Measurements from ENCODE around the gene ZFYVE26.
"Not testable (repeated sequence)": the region's sequence is repeated elsewhere in the genome, so short reads cannot be mapped to it uniquely, and the experiment has no call there.

ZFYVE26 gene

GRCh38 chr14:67729072-67729885 is 87.1 kb downstream of the ZFYVE26 start:
- Histone ChIP-seq H3K9ac (ENCODE audit: insufficient read length, low read depth) (no peak overlapping the region), H3K4me3 (ENCODE audit: insufficient read length, low read depth) (no peak overlapping the region), H3K9me3 (ENCODE audit: insufficient read depth, low read length) (no peaks in the 10 kb centered on the region), H3K27me3 (ENCODE audit: insufficient read depth, insufficient read length) (no peaks in the 10 kb centered on the region), H3K36me3 (ENCODE audit: insufficient read depth, insufficient read length, low read length) (no peaks in the 10 kb centered on the region), H3K4me1 (ENCODE audit: insufficient read depth, insufficient read length) (peaks cover 2% of the 10 kb centered on the region)
- no peak for TF ChIP-seq YY1 (IDR thresholded peaks at IDR 0.05; ENCODE audit: insufficient read depth, insufficient read length)
- no peak for TF ChIP-seq SUZ12 (IDR thresholded peaks at IDR 0.05; ENCODE audit: extremely low read depth, insufficient read depth, insufficient read length)
- TF ChIP-seq ZNF274 (IDR thresholded peaks at IDR 0.05; ENCODE audit: low read depth, low read length) = no peak
- DNase-seq (ENCODE audit: low read depth, low spot score) = no peak

- Histone ChIP-seq H3K36me3 (ENCODE audit: insufficient read depth, insufficient read length, low read length) (no peaks in the 10 kb centered on the region), H3K9me3 (ENCODE audit: insufficient read depth, low read length) (no peaks in the 10 kb centered on the region), H3K27me3 (ENCODE audit: insufficient read depth, insufficient read length) (no peaks in the 10 kb centered on the region), H3K9ac (ENCODE audit: insufficient read length, low read depth) (no peak overlapping the region), H3K4me3 (ENCODE audit: insufficient read length, low read depth) (no peak overlapping the region), H3K4me1 (ENCODE audit: insufficient read depth, insufficient read length) (peaks cover 2% of the 10 kb centered on the region)
- no peak for DNase-seq (ENCODE audit: low read depth, low spot score)
- TF ChIP-seq SUZ12 (IDR thresholded peaks at IDR 0.05; ENCODE audit: extremely low read depth, insufficient read depth, insufficient read length) (no peak), YY1 (IDR thresholded peaks at IDR 0.05; ENCODE audit: insufficient read depth, insufficient read length) (no peak), ZNF274 (IDR thresholded peaks at IDR 0.05; ENCODE audit: low read depth, low read length) (no peak)
These were observed 88.1 kb downstream of the ZFYVE26 start for GRCh38 chr14:67728258-67728657.

- no peaks in the 10 kb centered on the region for H3K9me3 ChIP-seq (ENCODE audit: insufficient read depth, low read length)
- H3K27me3 ChIP-seq (ENCODE audit: insufficient read depth, insufficient read length) = no peaks in the 10 kb centered on the region
- no peak overlapping the region for H3K9ac ChIP-seq (ENCODE audit: insufficient read length, low read depth)
- DNase-seq (ENCODE audit: low read depth, low spot score) = no peak
- TF ChIP-seq ZNF274 (IDR thresholded peaks at IDR 0.05; ENCODE audit: low read depth, low read length) (no peak), SUZ12 (IDR thresholded peaks at IDR 0.05; ENCODE audit: extremely low read depth, insufficient read depth, insufficient read length) (no peak), YY1 (IDR thresholded peaks at IDR 0.05; ENCODE audit: insufficient read depth, insufficient read length) (no peak)
- H3K4me3 ChIP-seq (ENCODE audit: insufficient read length, low read depth) = no peak overlapping the region
- H3K36me3 ChIP-seq (ENCODE audit: insufficient read depth, insufficient read length, low read length) = no peaks in the 10 kb centered on the region
- peaks cover 2% of the 10 kb centered on the region for H3K4me1 ChIP-seq (ENCODE audit: insufficient read depth, insufficient read length)
These were observed 89.0 kb downstream of the ZFYVE26 start for GRCh38 chr14:67727361-67727760.

- Histone ChIP-seq H3K9me3 (ENCODE audit: insufficient read depth, low read length) (no peaks in the 10 kb centered on the region), H3K4me1 (ENCODE audit: insufficient read depth, insufficient read length) (peaks cover 2% of the 10 kb centered on the region), H3K27me3 (ENCODE audit: insufficient read depth, insufficient read length) (no peaks in the 10 kb centered on the region), H3K9ac (ENCODE audit: insufficient read length, low read depth) (no peak overlapping the region), H3K36me3 (ENCODE audit: insufficient read depth, insufficient read length, low read length) (no peaks in the 10 kb centered on the region), H3K4me3 (ENCODE audit: insufficient read length, low read depth) (no peak overlapping the region)
- DNase-seq (ENCODE audit: low read depth, low spot score) = no peak
- TF ChIP-seq YY1 (IDR thresholded peaks at IDR 0.05; ENCODE audit: insufficient read depth, insufficient read length) = no peak
These were observed 91.2 kb downstream of the ZFYVE26 start for GRCh38 chr14:67725171-67725570.

GRCh38 chr14:67722293-67722692 is 94.1 kb downstream of the ZFYVE26 start:
- TF ChIP-seq SUZ12 (IDR thresholded peaks at IDR 0.05; ENCODE audit: extremely low read depth, insufficient read depth, insufficient read length) (no peak), YY1 (IDR thresholded peaks at IDR 0.05; ENCODE audit: insufficient read depth, insufficient read length) (no peak), ZNF274 (IDR thresholded peaks at IDR 0.05; ENCODE audit: low read depth, low read length) (no peak)
- no peak overlapping the region for H3K9ac ChIP-seq (ENCODE audit: insufficient read length, low read depth)
- no peak for DNase-seq (ENCODE audit: low read depth, low spot score)
- no peaks in the 10 kb centered on the region for H3K4me1 ChIP-seq (ENCODE audit: insufficient read depth, insufficient read length)
- no peak overlapping the region for H3K4me3 ChIP-seq (ENCODE audit: insufficient read length, low read depth)
- H3K36me3 ChIP-seq (ENCODE audit: insufficient read depth, insufficient read length, low read length) = no peaks in the 10 kb centered on the region
- no peaks in the 10 kb centered on the region for H3K27me3 ChIP-seq (ENCODE audit: insufficient read depth, insufficient read length)
- H3K9me3 ChIP-seq (ENCODE audit: insufficient read depth, low read length) = no peaks in the 10 kb centered on the region

- H3K36me3 ChIP-seq (ENCODE audit: insufficient read depth, insufficient read length, low read length) = no peaks in the 10 kb centered on the region
- H3K9me3 ChIP-seq (ENCODE audit: insufficient read depth, low read length) = no peaks in the 10 kb centered on the region
- no peak overlapping the region for H3K4me3 ChIP-seq (ENCODE audit: insufficient read length, low read depth)
- H3K27me3 ChIP-seq (ENCODE audit: insufficient read depth, insufficient read length) = no peaks in the 10 kb centered on the region
- no peak for DNase-seq (ENCODE audit: low read depth, low spot score)
- no peak overlapping the region for H3K9ac ChIP-seq (ENCODE audit: insufficient read length, low read depth)
- H3K4me1 ChIP-seq (ENCODE audit: insufficient read depth, insufficient read length) = no peaks in the 10 kb centered on the region
- no peak for TF ChIP-seq YY1 (IDR thresholded peaks at IDR 0.05; ENCODE audit: insufficient read depth, insufficient read length)
- no peak for TF ChIP-seq SUZ12 (IDR thresholded peaks at IDR 0.05; ENCODE audit: extremely low read depth, insufficient read depth, insufficient read length)
- no peak for TF ChIP-seq ZNF274 (IDR thresholded peaks at IDR 0.05; ENCODE audit: low read depth, low read length)
These were observed 94.5 kb downstream of the ZFYVE26 start for GRCh38 chr14:67721875-67722274.

- no peak for DNase-seq (ENCODE audit: low read depth, low spot score)
- TF ChIP-seq ZNF274 (IDR thresholded peaks at IDR 0.05; ENCODE audit: low read depth, low read length) (no peak), YY1 (IDR thresholded peaks at IDR 0.05; ENCODE audit: insufficient read depth, insufficient read length) (no peak), SUZ12 (IDR thresholded peaks at IDR 0.05; ENCODE audit: extremely low read depth, insufficient read depth, insufficient read length) (no peak)
These were observed 96.5 kb downstream of the ZFYVE26 start for GRCh38 chr14:67719866-67720265.

GRCh38 chr14:67719385-67719784 is 97.0 kb downstream of the ZFYVE26 start:
- not testable (repeated sequence) for H3K36me3 ChIP-seq (ENCODE audit: insufficient read depth, insufficient read length, low read length); H3K4me1 ChIP-seq (ENCODE audit: insufficient read depth, insufficient read length); H3K4me3 ChIP-seq (ENCODE audit: insufficient read length, low read depth); H3K9ac ChIP-seq (ENCODE audit: insufficient read length, low read depth); H3K27me3 ChIP-seq (ENCODE audit: insufficient read depth, insufficient read length); DNase-seq (ENCODE audit: low read depth, low spot score); H3K9me3 ChIP-seq (ENCODE audit: insufficient read depth, low read length)

More at GRCh38 chr14:67719866-67720265, 96.5 kb downstream of the ZFYVE26 start:
- H3K4me3 ChIP-seq (ENCODE audit: insufficient read length, low read depth) = no peak overlapping the region
- no peaks in the 10 kb centered on the region for H3K36me3 ChIP-seq (ENCODE audit: insufficient read depth, insufficient read length, low read length)
- H3K9ac ChIP-seq (ENCODE audit: insufficient read length, low read depth) = no peak overlapping the region
- H3K4me1 ChIP-seq (ENCODE audit: insufficient read depth, insufficient read length) = no peaks in the 10 kb centered on the region
- no peaks in the 10 kb centered on the region for H3K27me3 ChIP-seq (ENCODE audit: insufficient read depth, insufficient read length)
- H3K9me3 ChIP-seq (ENCODE audit: insufficient read depth, low read length) = no peaks in the 10 kb centered on the region
